GM19193 (cell line): Measurements from ENCODE around the gene EXOC3L1.

ENCODE experiments used
- POLR2A ChIP-seq: IDR thresholded peaks from 4 replicates; pipeline ENCODE4 v1.6.1; 2011; ENCODE audit not compliant: insufficient read depth, insufficient read length; ENCODE audit errors: extremely low read depth

EXOC3L1 gene

DNA sequence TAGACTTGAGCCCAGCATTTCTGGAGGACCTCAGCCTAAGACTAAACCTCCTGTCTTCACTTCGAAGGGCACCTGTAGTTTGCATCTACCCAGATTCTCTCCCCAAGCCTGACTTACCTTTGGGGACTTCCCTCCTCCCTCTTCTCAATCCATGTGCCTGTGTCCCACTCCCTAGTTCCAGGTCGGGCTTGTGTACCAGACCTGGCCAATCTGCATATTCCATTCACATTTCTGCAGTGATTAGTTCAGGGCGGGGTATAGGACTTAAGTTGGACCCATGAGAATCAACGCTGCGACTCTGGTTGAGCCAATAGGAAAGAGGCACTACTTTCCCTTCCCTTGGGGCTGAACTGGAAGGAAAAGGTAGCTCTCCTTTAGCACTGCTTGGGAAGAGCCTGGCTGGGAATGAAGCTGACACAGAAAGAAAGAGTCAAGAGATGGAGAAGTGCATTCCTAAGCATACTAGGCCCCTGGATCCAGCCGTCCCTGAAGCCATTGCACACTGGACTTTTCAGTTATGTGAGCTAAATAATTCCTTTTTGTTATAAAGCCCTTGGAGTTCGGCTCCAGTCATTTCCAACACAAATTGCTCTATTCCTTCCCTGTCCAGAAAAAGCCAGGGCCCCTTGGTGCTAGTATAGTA is 32.7 kb downstream of the EXOC3L1 start:
- TF ChIP-seq POLR2A: no peak

DNA sequence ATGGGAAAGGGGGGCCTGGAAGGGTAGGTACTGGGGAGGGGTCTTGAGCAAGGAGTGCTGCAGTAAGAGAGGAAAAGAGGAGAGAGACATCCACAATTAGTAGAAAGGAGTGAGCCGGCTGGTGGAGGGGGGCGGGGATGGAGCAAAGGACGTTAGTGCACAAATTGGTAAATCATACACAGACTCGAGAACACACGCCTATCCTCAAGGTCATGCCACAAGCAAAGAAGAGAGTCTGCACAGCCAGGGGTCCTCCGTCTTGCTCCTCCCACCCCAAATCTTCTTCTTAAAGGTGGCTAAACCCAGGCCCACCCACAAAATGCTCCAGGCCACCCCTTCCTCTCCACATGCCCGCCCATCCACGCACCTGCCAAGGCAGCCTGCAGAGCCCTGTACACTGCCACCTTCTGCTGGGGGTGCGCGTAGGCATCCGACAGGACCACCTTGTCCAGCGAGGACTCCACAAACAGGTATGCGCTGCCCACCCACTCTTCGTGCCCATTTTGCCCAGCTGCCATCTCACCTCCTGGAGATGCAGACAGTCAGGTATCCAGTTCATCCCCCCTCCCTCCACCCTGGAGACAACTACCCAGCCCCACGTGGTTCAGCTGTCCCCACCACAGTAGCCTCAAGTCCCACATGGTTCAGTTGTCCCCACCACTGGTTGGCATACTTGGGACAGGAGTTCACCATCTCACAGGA is 33.6 kb downstream of the EXOC3L1 start:
- no peak for TF ChIP-seq POLR2A

DNA sequence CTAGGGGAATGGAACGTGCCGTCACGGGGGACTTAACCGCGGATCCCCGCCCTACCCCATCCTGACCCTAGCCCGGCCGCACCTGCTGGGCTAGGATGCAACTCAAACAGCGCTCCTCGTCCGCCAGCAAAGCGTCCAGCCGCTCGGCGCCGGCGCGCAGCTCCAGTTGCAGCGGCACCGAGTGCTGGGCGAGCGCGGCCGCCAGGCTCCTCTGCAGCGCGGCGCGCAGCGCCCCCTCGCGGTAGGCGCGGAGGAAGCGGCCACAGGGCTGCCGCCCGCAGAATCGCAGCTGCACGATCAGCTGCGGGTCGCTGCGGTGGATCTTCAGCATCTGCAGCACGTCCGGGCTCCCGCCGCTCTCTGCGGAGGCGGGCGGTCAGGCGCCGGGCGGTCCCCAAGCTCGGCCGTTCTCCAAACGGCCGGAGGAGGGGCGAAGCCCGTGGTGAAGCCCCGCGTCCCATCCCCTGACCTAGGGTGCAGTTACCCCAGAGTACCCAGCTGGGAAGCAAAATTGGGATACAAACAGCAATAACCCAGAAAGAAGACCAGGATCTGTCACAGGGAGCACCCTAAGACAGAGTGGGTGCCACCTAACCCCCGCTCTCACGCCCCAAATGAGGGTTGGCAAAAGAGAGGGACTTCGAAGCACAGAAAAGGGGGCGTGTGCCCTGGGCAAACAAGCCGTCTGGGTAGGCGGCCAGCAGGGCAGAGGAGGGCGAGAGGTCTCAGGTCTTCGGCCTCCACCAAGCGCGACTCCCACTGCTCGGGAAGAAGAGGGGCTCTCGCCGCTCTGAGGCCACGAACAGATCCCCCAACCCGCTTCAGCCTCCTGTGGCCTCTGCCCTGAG is 34.4 kb downstream of the EXOC3L1 start:
- no peak for TF ChIP-seq POLR2A

DNA sequence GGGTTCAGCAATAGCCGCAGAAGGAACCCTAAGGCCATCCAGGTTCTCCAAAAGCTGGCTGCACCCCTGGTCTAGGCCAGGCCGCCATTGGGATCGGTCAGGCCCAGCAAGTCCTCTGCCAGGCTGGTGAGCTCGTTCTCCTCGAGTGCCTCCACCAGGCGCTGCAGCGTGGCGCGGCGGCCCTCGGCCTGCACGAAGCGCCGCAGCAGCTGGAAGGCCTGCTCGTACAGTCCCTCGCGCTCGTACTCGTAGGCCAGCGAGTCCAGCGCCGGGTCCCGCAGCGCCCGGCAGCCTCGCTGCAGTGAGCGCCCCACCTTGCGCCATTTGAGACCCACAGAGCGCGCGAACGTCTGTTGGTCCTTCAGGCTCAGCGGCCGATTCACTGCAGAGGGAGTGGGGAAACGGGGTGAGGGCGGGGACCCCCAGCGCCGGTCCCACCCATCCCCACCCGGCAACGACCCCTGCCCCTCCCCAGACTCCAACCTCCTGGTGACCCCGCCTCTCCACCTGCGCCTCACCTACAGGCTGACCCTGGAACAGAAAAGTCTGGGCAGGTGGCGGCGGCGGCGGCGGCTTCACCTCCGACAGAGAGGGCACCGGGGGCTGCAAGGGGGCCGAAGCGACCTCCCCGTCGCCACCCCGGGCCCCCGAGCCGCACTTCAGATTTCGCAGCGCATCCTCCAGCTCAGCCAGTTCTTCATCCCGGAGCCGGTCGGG is 35.2 kb downstream of the EXOC3L1 start:
- TF ChIP-seq POLR2A: no peak

DNA sequence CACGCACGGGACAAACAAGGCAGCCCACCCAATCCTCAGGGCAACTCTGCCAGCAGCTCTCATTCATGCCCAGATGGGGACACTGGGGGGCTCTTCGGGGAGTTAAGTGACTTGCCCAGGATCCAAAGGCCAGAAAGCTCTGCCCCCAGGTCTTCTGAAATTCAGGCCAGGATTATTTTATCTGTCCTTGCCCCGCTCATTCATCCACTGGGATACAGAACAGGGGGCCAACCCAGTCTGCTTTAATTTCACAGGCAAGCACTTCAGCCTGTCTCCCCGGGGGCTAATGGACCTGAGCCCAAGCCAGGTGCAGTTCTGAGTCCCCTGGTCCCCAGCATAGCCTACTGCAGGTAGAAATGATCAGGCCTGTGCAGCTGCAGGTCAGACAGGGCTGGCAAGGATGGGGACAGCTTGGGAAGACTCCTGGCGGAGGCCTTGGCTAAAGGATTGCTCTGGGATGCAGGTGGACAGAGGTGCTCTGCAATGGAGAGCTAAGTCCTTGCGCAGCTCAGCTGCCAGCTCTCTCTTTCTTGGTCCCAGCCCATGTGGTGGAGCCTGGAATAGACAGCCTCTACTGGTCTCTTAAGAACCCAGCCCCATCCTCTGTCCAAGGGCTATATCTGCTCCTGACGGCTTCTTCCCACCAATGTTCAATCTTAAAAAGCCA is 38.4 kb downstream of the EXOC3L1 start:
- no peak for TF ChIP-seq POLR2A

DNA sequence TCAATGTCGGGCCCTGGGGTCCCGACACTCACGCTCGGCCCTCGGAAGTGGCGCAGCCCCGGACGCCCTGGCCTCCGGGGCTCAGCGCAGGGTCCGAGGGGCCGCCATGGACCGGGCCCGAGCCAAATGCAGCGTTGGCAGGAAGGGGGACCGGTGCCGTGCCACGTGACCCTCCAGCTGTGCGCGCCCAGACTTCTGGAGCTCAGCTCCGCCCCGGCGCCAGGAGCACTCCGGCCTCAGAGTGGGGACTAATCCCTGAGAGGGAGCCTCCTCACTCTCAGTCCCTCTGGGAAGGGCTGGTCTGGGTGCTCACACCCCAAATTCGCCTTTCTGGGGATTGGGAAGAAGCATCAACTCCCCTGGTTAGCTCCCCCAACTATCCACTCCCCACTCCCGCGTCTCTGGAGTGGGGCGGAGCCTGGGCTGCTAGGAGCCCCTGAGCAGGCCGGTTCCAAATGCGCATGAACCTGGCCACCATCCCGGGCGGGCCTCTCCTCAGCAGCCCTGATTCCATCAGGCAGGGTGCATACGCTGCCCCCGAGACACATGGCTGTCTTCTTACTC is 39.0 kb downstream of the EXOC3L1 start, which contains the start of gene B3GNT9:
TSS of gene B3GNT9 (minus strand) at position 166 of the 564 bp plus-strand sequence. CDS start 513 bp downstream, outside the sequence.
- peak; percentile 39 for TF ChIP-seq POLR2A

DNA sequence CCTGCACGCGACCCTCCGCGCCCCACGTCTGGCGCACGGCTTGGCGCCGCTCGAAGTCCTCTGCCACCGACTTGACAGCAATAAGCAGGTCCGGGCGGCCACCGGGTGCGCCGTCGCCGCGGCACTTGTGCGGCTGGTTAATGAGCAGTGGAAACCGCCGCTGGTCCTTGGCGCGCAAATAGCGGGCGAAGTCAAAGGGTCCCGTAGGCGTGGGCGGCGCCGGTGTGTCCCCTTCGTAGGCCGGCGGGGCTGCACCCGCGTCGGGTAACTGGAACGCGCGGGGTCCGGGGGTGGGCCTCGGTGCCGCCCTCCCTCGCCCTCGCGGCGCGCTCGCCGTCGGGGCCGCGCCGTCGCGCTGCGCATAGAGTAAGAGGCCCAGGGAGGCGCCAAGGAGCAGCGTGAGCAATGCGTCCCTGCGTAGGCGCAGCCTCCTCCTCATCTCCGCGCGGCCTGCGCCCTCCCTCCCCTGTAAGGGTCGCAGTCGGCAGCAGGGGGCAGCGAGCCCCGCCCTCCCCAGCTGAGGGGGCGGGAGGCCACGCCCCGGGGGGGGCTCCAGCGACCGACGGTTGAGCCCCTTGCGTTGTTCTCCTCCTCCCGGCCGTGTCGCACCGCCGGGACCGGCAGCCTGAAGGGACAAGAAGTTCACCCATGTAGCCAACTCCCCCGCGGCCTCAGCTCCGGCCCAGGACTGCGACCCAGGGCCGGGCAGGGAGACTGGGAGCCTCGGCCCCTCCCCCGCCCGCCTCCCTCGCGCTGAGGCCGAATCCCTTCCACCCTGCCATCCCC is 39.7 kb downstream of the EXOC3L1 start:
- no peak for TF ChIP-seq POLR2A

DNA sequence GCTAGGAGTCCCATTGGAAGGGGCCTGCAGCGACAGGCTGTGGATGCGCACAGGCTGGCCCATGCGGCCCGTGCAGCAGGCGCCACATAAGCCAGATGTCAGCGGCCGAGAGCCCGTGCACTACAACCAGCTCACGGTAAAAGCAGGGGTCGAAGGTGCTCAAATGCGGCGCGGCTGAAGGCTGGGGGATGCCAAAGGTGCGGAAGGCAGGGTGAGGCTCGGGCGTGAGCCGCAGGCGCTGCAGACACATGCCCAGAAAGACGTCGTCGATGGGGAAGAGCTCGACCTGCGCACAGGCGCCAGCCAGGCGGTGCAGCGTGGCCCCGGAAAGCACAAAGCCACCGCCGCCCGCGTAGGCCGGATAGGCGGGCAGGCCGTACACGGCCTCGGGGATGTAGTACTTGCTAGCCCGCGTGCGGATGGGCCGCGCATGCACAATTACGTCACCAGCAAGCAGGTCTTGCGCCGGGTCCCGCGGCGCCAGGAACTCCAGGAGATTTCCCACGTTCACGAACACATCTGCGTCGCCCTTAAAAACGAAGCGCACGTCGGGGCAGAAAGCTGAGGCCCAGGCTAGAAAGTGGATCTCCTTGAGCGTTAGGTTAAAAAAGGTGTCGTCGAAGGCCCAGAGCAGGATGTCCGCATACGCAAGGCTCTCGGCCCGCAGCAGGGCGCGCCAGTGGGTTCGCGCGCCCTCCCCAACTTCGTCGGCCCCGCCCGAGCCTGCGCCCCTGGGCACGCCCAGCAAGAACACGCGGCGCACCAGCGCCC is 40.5 kb downstream of the EXOC3L1 start:
- TF ChIP-seq POLR2A: no peak

DNA sequence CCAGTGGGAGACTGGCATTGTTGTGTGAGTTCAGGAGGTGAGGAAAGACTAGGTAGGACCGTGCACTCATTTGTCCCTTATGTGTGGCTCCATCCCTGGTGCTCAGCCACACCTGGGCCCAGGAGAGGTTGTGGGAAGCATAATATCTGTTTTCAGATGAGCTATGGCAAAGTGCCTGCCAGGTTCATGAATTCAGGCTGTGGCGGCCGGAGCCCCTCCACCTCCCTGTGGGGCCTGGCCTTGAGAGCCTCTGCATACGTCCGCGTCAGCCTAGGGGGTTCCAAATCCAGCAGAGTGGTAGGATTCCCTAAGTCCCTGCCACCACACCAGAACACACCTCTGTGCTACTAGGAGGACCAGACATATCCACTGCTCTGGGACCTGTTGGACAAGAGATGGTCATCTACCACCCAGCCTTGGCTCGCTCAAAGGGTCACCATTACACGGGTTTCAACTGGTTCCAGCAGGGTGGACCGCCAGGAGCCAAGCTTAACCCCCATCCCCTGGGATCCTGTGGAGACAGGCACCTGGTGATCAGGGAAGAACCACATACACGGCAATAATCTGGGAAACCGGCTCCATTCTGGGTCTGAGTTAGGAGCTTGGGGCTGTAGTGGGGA is 41.2 kb downstream of the EXOC3L1 start:
- TF ChIP-seq POLR2A: no peak

DNA sequence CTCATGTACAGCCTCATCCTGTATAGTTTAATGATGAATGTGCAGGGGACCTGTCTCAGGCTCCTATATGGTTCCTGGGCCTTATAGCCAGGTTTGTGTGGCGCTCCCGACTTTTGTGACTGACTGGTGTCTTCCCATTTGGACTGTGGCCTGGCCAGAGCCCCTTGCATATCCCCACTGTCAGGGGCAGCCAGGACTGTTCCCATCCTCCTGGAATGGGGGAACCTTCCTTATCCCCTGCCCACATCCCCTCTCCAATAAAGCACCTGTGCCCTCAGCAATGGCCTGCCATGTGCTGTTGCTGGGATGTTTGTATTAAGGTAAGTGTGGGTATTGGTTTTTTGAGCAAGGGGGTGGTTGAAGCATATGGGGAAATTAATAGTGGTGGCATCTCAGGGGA is 41.7 kb downstream of the EXOC3L1 start:
- no peak for TF ChIP-seq POLR2A

DNA sequence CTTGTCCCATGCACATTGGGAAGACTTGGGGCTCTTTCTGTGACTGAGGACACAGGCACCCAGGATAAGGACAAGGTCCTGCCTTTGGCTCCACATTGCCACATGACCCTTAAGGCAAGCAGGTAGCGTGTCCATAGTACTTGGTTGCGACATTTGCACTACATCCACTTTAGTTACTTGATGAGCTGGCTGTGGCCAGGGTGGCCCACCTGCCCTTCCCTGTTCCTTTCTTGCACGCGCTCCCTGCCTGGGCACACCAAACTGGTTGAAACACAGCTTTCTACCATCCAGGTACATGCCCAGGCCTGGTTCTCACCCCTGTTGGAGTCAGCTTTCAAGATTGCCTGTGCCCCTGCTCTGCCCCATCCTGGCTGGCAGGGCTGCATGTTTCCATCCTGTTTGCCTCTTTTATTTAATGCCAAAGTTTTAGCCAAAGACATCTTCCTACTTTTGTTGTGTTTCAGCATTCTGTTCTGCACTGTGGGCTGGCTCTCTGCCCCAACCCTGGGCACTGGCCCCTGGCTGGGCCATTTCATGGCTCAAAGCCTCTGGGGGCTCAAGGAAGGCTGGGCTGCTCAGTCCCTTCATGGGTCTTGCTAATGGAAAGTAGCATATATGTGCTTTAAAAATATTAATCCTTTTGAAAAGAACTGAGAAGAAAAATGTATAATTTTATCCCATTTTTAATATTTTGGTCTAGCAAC is 42.3 kb downstream of the EXOC3L1 start:
- no peak for TF ChIP-seq POLR2A

DNA sequence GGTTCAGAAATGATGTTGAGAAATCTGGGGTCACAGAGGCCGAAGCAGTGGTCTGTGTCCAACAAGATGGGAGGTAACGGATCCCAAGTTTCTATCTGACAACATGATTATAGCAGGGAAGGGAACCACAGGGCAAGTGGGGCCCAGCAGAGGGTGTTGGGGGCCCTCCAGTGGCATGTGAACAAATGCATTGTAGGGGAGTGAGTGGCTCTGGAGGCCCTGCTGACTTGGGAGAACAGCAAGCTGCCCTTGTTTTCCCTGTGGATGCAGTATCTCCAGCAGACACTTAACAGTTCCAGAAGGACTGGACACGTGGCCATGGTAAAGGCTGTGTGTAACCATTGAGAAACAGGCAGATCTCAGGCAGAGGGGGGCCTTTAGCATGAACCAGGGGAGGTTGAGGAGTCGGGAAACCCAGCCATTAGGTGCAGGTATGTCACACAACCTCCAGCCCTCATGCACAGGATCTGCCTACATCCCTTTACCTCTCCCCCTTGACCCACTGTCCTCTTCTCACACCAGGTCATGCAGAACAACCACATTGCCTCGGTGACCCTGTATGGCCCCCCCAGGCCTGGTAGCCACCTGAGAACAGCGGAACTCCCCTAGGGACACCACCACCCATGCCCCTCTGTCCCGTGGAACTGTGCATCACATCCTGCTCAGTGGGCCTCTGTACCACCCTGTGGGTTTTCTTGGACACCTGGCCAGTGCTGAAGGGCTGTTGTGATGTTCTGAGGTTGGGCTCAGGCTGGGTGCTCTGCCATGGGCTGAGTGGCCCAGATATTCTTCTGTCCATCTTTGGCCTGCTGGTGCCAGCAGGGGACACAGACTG is 43.2 kb downstream of the EXOC3L1 start:
- no peak for TF ChIP-seq POLR2A
